Nephron (organoid): ENCODE results near the gene ZNF70.

Source experiments
- H3K27ac Mint-ChIP-seq, 3 experiments: 2 replicates each; pipeline ENCODE4 v1.8.0; 2020; ENCODE audit warnings: mixed read lengths in 3 of 3, mild to moderate bottlenecking in 2 of 3, moderate library complexity in 1 of 3
- H3K27me3 Mint-ChIP-seq: 2 replicates; pipeline ENCODE4 v1.8.0; 2021; ENCODE audit warnings: low read depth, mild to moderate bottlenecking, moderate library complexity, mixed read lengths
- H3K36me3 Mint-ChIP-seq: 2 replicates; pipeline ENCODE4 v1.8.0; 2020; ENCODE audit warnings: low read depth, mixed read lengths
- H3K4me1 Mint-ChIP-seq: 2 replicates; pipeline ENCODE4 v1.8.0; 2020; ENCODE audit warnings: mixed read lengths
- H3K4me3 Mint-ChIP-seq, 3 experiments: 2 replicates each; pipeline ENCODE4 v1.8.0; 2020; ENCODE audit warnings: mild to moderate bottlenecking in 3 of 3, mixed read lengths in 3 of 3, moderate library complexity in 2 of 3
- H3K9me3 Mint-ChIP-seq: 2 replicates; pipeline ENCODE4 v1.8.0; 2020; ENCODE audit warnings: mixed read lengths
- CTCF ChIP-seq, 3 experiments: fragments of 200-600 bp; sonication (generic); IDR thresholded peaks; one replicate each; pipeline ENCODE4 v1.5.0; 2021; ENCODE audit warnings: antibody characterized with exemption in 3 of 3; ENCODE audit not compliant: unreplicated experiment in 3 of 3

ZNF70 gene

GRCh38 chr22:23715806-23716375 lies 35.0 kb downstream of the ZNF70 start:
- Mint-ChIP-seq H3K9me3 (no peaks in the 10 kb centered on the region), H3K27me3 (no peaks in the 10 kb centered on the region), H3K4me3 (peak overlapping the region; percentile 81 to 89 (median 83)), H3K27ac (no peak overlapping the region), H3K4me1 (peaks cover 4% of the 10 kb centered on the region), H3K36me3 (peaks cover 21% of the 10 kb centered on the region)
- no peak for TF ChIP-seq CTCF (IDR thresholded peaks at IDR 0.05; ENCODE audit: unreplicated experiment in 3 of 3)

GRCh38 chr22:23714596-23715578 lies 36.0 kb downstream of the ZNF70 start:
- TF ChIP-seq CTCF (IDR thresholded peaks at IDR 0.05; ENCODE audit: unreplicated experiment in 3 of 3), result no peak
- H3K36me3 Mint-ChIP-seq, result peaks cover 31% of the 10 kb centered on the region
- H3K27me3 Mint-ChIP-seq, result no peaks in the 10 kb centered on the region
- peak overlapping the region in 1 of 3 experiments; percentile 41 for H3K27ac Mint-ChIP-seq
- H3K4me1 Mint-ChIP-seq, result peaks cover 4% of the 10 kb centered on the region
- H3K9me3 Mint-ChIP-seq, result no peaks in the 10 kb centered on the region
- peak overlapping the region; percentile 81 to 89 (median 83) for H3K4me3 Mint-ChIP-seq

GRCh38 chr22:23713696-23714595 lies 37.0 kb downstream of the ZNF70 start:
- H3K27me3 Mint-ChIP-seq, result no peaks in the 10 kb centered on the region

GRCh38 chr22:23712256-23712655 lies 38.7 kb downstream of the ZNF70 start:
- peaks cover 4% of the 10 kb centered on the region for H3K4me1 Mint-ChIP-seq

More at GRCh38 chr22:23713696-23714595, 37.0 kb downstream of the ZNF70 start:
- no peak for TF ChIP-seq CTCF (IDR thresholded peaks at IDR 0.05; ENCODE audit: unreplicated experiment in 3 of 3)
- Mint-ChIP-seq H3K9me3 (no peaks in the 10 kb centered on the region), H3K4me3 (peak overlapping the region; percentile 55 to 64 (median 62)), H3K4me1 (peaks cover 4% of the 10 kb centered on the region), H3K36me3 (peaks cover 38% of the 10 kb centered on the region), H3K27ac (peak overlapping the region in 1 of 3 experiments; percentile 48)

More at GRCh38 chr22:23712256-23712655, 38.7 kb downstream of the ZNF70 start:
- Mint-ChIP-seq H3K36me3 (peaks cover 52% of the 10 kb centered on the region), H3K27ac (no peak overlapping the region), H3K9me3 (no peaks in the 10 kb centered on the region), H3K4me3 (no peak overlapping the region), H3K27me3 (no peaks in the 10 kb centered on the region)
- TF ChIP-seq CTCF (IDR thresholded peaks at IDR 0.05; ENCODE audit: unreplicated experiment in 3 of 3), result no peak
